Astrocyte (in vitro differentiated cells and primary cell): ENCODE data around the gene FAM170B. TPM values are rescaled to one million over a fixed set of nuclear protein-coding genes. Genes with fewer than 3 reads are reported as not detected.

Experiments used
- DNase-seq: peaks from one replicate; pipeline ENCODE4 v3.0.0-alpha.2; 2010; ENCODE audit warnings: low read depth
- FAIRE-seq: peaks from 2 replicates; lab custom pipeline; 2011; peaks lifted over from hg19 to GRCh38; lab: Jason Lieb, UNC
- H2AFZ ChIP-seq: 2 replicates; pipeline ENCODE4 v1.6.0; 2012; ENCODE audit warnings: low read depth, low read length, inconsistent platforms
- H3K27ac ChIP-seq: 2 replicates; pipeline ENCODE4 v1.5.1; 2011; ENCODE audit warnings: low read depth, low read length, inconsistent platforms
- H3K27me3 ChIP-seq: 2 replicates; pipeline ENCODE4 v1.6.0; 2011; ENCODE audit warnings: low read length, inconsistent platforms; ENCODE audit not compliant: insufficient read depth
- H3K36me3 ChIP-seq: 2 replicates; pipeline ENCODE4 v1.5.1; 2011; ENCODE audit warnings: low read length, inconsistent platforms; ENCODE audit not compliant: insufficient read depth
- H3K4me1 ChIP-seq: 2 replicates; pipeline ENCODE4 v1.5.1; 2011; ENCODE audit warnings: low read length, inconsistent platforms; ENCODE audit not compliant: insufficient read depth
- H3K4me2 ChIP-seq: 2 replicates; pipeline ENCODE4 v1.6.0; 2012; ENCODE audit warnings: low read length, inconsistent platforms
- H3K4me3 ChIP-seq: 2 replicates; pipeline ENCODE4 v1.5.1; 2011; ENCODE audit warnings: low read depth, mild to moderate bottlenecking, low read length, inconsistent platforms; ENCODE audit not compliant: insufficient read depth
- H3K79me2 ChIP-seq: 2 replicates; pipeline ENCODE4 v1.6.0; 2012; ENCODE audit warnings: mild to moderate bottlenecking, low read length, inconsistent platforms; ENCODE audit not compliant: insufficient read depth
- H3K9ac ChIP-seq: 2 replicates; pipeline ENCODE4 v1.6.0; 2012; ENCODE audit warnings: mild to moderate bottlenecking, low read length, inconsistent platforms
- H3K9me3 ChIP-seq: 2 replicates; pipeline ENCODE4 v1.5.1; 2012; ENCODE audit warnings: low read depth, mild to moderate bottlenecking, low read length, inconsistent platforms; ENCODE audit not compliant: insufficient read depth
- H4K20me1 ChIP-seq: 2 replicates; pipeline ENCODE4 v1.6.0; 2012; ENCODE audit warnings: low read length, inconsistent platforms; ENCODE audit not compliant: insufficient read depth
- H3K27ac Mint-ChIP-seq: one replicate; pipeline ENCODE4 v1.8.0; 2021; ENCODE audit warnings: mild to moderate bottlenecking, mixed read lengths; ENCODE audit not compliant: unreplicated experiment
- H3K27me3 Mint-ChIP-seq: one replicate; pipeline ENCODE4 v1.8.0; 2021; ENCODE audit warnings: low read depth, mixed read lengths; ENCODE audit not compliant: unreplicated experiment
- H3K36me3 Mint-ChIP-seq: one replicate; pipeline ENCODE4 v1.8.0; 2021; ENCODE audit warnings: low read depth, mixed read lengths; ENCODE audit not compliant: unreplicated experiment
- H3K4me1 Mint-ChIP-seq: one replicate; pipeline ENCODE4 v1.8.0; 2021; ENCODE audit warnings: low read depth, mixed read lengths; ENCODE audit not compliant: unreplicated experiment
- H3K4me3 Mint-ChIP-seq: one replicate; pipeline ENCODE4 v1.8.0; 2021; ENCODE audit warnings: mild to moderate bottlenecking, moderate library complexity, mixed read lengths; ENCODE audit not compliant: unreplicated experiment
- H3K9me3 Mint-ChIP-seq: one replicate; pipeline ENCODE4 v1.8.0; 2021; ENCODE audit warnings: mild to moderate bottlenecking, mixed read lengths; ENCODE audit not compliant: unreplicated experiment
- CTCF ChIP-seq: IDR thresholded peaks from 2 replicates; pipeline ENCODE4 v1.5.1; 2011; ENCODE audit warnings: low read depth, mild to moderate bottlenecking, inconsistent platforms, low read length, moderate library complexity; ENCODE audit not compliant: insufficient read depth
- EZH2 ChIP-seq: IDR thresholded peaks from 2 replicates; pipeline ENCODE4 v1.6.1; 2012; ENCODE audit warnings: mild to moderate bottlenecking, low read length, inconsistent platforms; ENCODE audit not compliant: insufficient read depth
- total RNA-seq: library from RNA; stranded (reverse); gene quantifications from 2 replicates; pipeline ENCODE4 v1.2.1, GENCODE V29; 2021

FAM170B gene
- total RNA-seq, 1 donor from 2014 or later: not detected

GRCh38 chr10:49149881-49150280 is 16.1 kb upstream of the FAM170B start:
- no peak overlapping the region for H3K4me3 Mint-ChIP-seq
- H3K79me2 ChIP-seq: no peaks in the 10 kb centered on the region
- no peak overlapping the region for H3K27ac ChIP-seq
- H3K9me3 ChIP-seq: peaks cover 2% of the 10 kb centered on the region
- no peaks in the 10 kb centered on the region for H3K36me3 Mint-ChIP-seq
- no peaks in the 10 kb centered on the region for H4K20me1 ChIP-seq
- peaks cover 7% of the 10 kb centered on the region for H3K9me3 Mint-ChIP-seq
- peaks cover 25% of the 10 kb centered on the region for H3K27me3 Mint-ChIP-seq
- H3K27me3 ChIP-seq: peaks cover 6% of the 10 kb centered on the region
- H3K27ac Mint-ChIP-seq: no peak overlapping the region
- H3K4me2 ChIP-seq: no peak overlapping the region
- no peak for DNase-seq
- TF ChIP-seq EZH2 (no peak), CTCF (no peak)
- peaks cover 15% of the 10 kb centered on the region for H3K4me1 Mint-ChIP-seq
- no peaks in the 10 kb centered on the region for H3K4me1 ChIP-seq
- no peak for FAIRE-seq
- H3K9ac ChIP-seq: no peak overlapping the region
- no peaks in the 10 kb centered on the region for H3K36me3 ChIP-seq
- no peak overlapping the region for H3K4me3 ChIP-seq
- H2AFZ ChIP-seq: no peak overlapping the region

- H3K9ac ChIP-seq: no peak overlapping the region
- Mint-ChIP-seq H3K4me1 (peaks cover 11% of the 10 kb centered on the region), H3K36me3 (no peaks in the 10 kb centered on the region), H3K4me3 (no peak overlapping the region), H3K27ac (no peak overlapping the region), H3K9me3 (peaks cover 7% of the 10 kb centered on the region), H3K27me3 (peaks cover 18% of the 10 kb centered on the region)
- FAIRE-seq (no peak), DNase-seq (no peak)
- H3K9me3 ChIP-seq: peaks cover 2% of the 10 kb centered on the region
- TF ChIP-seq EZH2: no peak
- TF ChIP-seq CTCF: no peak
- H4K20me1 ChIP-seq: no peaks in the 10 kb centered on the region
- H2AFZ ChIP-seq: no peak overlapping the region
- H3K4me1 ChIP-seq: peaks cover 20% of the 10 kb centered on the region
- no peaks in the 10 kb centered on the region for H3K79me2 ChIP-seq
- H3K27me3 ChIP-seq: peaks cover 2% of the 10 kb centered on the region
- no peak overlapping the region for H3K4me2 ChIP-seq
- H3K36me3 ChIP-seq: no peaks in the 10 kb centered on the region
- no peak overlapping the region for H3K4me3 ChIP-seq
- no peak overlapping the region for H3K27ac ChIP-seq
These were observed 10.4 kb upstream of the FAM170B start for GRCh38 chr10:49144058-49144720.

- Mint-ChIP-seq H3K36me3 (no peaks in the 10 kb centered on the region), H3K9me3 (peaks cover 4% of the 10 kb centered on the region), H3K4me3 (no peak overlapping the region), H3K27me3 (peaks cover 18% of the 10 kb centered on the region), H3K4me1 (peaks cover 20% of the 10 kb centered on the region), H3K27ac (no peak overlapping the region)
- Histone ChIP-seq H2AFZ (no peak overlapping the region), H3K79me2 (no peaks in the 10 kb centered on the region), H3K4me3 (no peak overlapping the region), H3K4me1 (peaks cover 30% of the 10 kb centered on the region), H4K20me1 (no peaks in the 10 kb centered on the region), H3K9me3 (peaks cover 2% of the 10 kb centered on the region), H3K4me2 (no peak overlapping the region), H3K9ac (no peak overlapping the region), H3K27me3 (no peaks in the 10 kb centered on the region), H3K27ac (no peak overlapping the region), H3K36me3 (no peaks in the 10 kb centered on the region)
- DNase-seq: no peak
- TF ChIP-seq EZH2: no peak
- no peak for TF ChIP-seq CTCF
- no peak for FAIRE-seq
These were observed 9.4 kb upstream of the FAM170B start for GRCh38 chr10:49143249-49143648.
